ENCODE data around the gene KRT6C.
"Not testable (repeated sequence)": the region's sequence is repeated elsewhere in the genome, so short reads cannot be mapped to it uniquely, and the experiment has no call there.

The KRT6C gene
- 0 reads per million in 4 experiments for total RNA-seq

- DNase-seq: no peak
These were observed at the start of gene KRT6C for GRCh38 chr12:52473768-52474167. KRT6C (minus strand) TSS chr12:52473805; CDS start chr12:52473737, 68 bp downstream.

GRCh38 chr12:52522346-52523011, 48.9 kb upstream of the KRT6C start:
- no peak for DNase-seq

- no peak for DNase-seq
These were observed 48.1 kb upstream of the KRT6C start for GRCh38 chr12:52521568-52522266.

GRCh38 chr12:52521175-52521567, 47.6 kb upstream of the KRT6C start:
- DNase-seq: no peak

GRCh38 chr12:52519826-52520662, 46.4 kb upstream of the KRT6C start, which contains the start of gene KRT5:
KRT5 (minus strand) TSS chr12:52520394; CDS start chr12:52520296, 98 bp downstream.
- DNase-seq: no peak

- DNase-seq: no peak
These were observed 45.7 kb upstream of the KRT6C start for GRCh38 chr12:52519387-52519703.

GRCh38 chr12:52518574-52519386, 45.2 kb upstream of the KRT6C start:
- no peak for DNase-seq

GRCh38 chr12:52517888-52518287, 44.3 kb upstream of the KRT6C start:
- no peak for DNase-seq

- no peak for DNase-seq
These were observed 43.6 kb upstream of the KRT6C start for GRCh38 chr12:52517005-52517835.

GRCh38 chr12:52515927-52516831, 42.6 kb upstream of the KRT6C start:
- no peak for DNase-seq

GRCh38 chr12:52515319-52515646, 41.7 kb upstream of the KRT6C start:
- no peak for DNase-seq

- no peak for DNase-seq
These were observed 41.1 kb upstream of the KRT6C start for GRCh38 chr12:52514471-52515318.

- no peak for DNase-seq
These were observed 40.1 kb upstream of the KRT6C start for GRCh38 chr12:52513736-52514135.

GRCh38 chr12:52508211-52508610, 34.6 kb upstream of the KRT6C start:
- DNase-seq: no peak

GRCh38 chr12:52506858-52507715, 33.5 kb upstream of the KRT6C start:
- DNase-seq: no peak

- DNase-seq: no peak
These were observed 29.3 kb upstream of the KRT6C start for GRCh38 chr12:52502877-52503276.

GRCh38 chr12:52501490-52501889, 27.9 kb upstream of the KRT6C start:
- DNase-seq: no peak

- DNase-seq: not testable (repeated sequence)
These were observed 27.0 kb upstream of the KRT6C start for GRCh38 chr12:52500574-52500973.
